KMS-11 (cell line): ENCODE measurements around the gene MAGEB5.

ENCODE experiments used
- H2AFZ ChIP-seq: fragments of 200-600 bp; sonication (generic); 2 replicates; pipeline ENCODE4 v1.6.1; 2016; ENCODE audit warnings: antibody characterized with exemption, mixed run types, low read depth
- H3K27ac ChIP-seq: fragments of 200-600 bp; sonication (generic); 2 replicates; pipeline ENCODE4 v1.6.1; 2016; ENCODE audit warnings: mild to moderate bottlenecking, mixed run types
- H3K27me3 ChIP-seq: fragments of 200-600 bp; sonication (generic); 2 replicates; pipeline ENCODE4 v1.6.1; 2017; ENCODE audit warnings: mild to moderate bottlenecking, low read depth, mixed run types, moderate library complexity; ENCODE audit not compliant: insufficient read depth
- H3K36me3 ChIP-seq: fragments of 200-600 bp; sonication (generic); 2 replicates; pipeline ENCODE4 v1.6.1; 2017; ENCODE audit warnings: mild to moderate bottlenecking, mixed run types; ENCODE audit not compliant: insufficient read depth
- H3K4me1 ChIP-seq: fragments of 200-600 bp; sonication (generic); 2 replicates; pipeline ENCODE4 v1.6.1; 2016; ENCODE audit warnings: mild to moderate bottlenecking, low read depth, mixed run types; ENCODE audit not compliant: poor library complexity, severe bottlenecking
- H3K4me2 ChIP-seq: fragments of 200-600 bp; sonication (generic); 2 replicates; pipeline ENCODE4 v1.7.0; 2016; ENCODE audit warnings: mild to moderate bottlenecking, mixed run types
- H3K4me3 ChIP-seq: fragments of 200-600 bp; sonication (generic); IDR thresholded peaks from 2 replicates; pipeline ENCODE4 v1.6.1; 2017; ENCODE audit warnings: low read depth, low read length, mixed read lengths; ENCODE audit not compliant: insufficient read depth
- H3K79me2 ChIP-seq: fragments of 200-600 bp; sonication (generic); 2 replicates; pipeline ENCODE4 v1.6.1; 2016; ENCODE audit warnings: low read depth, mixed run types; ENCODE audit not compliant: insufficient read depth
- H3K9ac ChIP-seq: fragments of 200-600 bp; sonication (generic); 2 replicates; pipeline ENCODE4 v1.6.1; 2016; ENCODE audit warnings: mild to moderate bottlenecking, mixed run types
- H4K20me1 ChIP-seq: fragments of 200-600 bp; sonication (generic); 2 replicates; pipeline ENCODE4 v1.6.1; 2016; ENCODE audit warnings: mild to moderate bottlenecking, mixed run types; ENCODE audit not compliant: insufficient read depth
- CTCF ChIP-seq: fragments of 200-600 bp; sonication (generic); conservative IDR thresholded peaks from 2 replicates; pipeline ENCODE4 v1.6.1; 2017; ENCODE audit warnings: low read depth, mild to moderate bottlenecking, antibody characterized with exemption, low read length, moderate library complexity, mixed read lengths

Gene MAGEB5

GRCh38 chrX:26262121-26262523 is 46.2 kb downstream of the MAGEB5 start:
- no peak overlapping the region for H3K4me2 ChIP-seq
- no peaks in the 10 kb centered on the region for H4K20me1 ChIP-seq
- no peak for TF ChIP-seq CTCF
- no peak overlapping the region for H3K4me3 ChIP-seq
- H3K36me3 ChIP-seq: no peaks in the 10 kb centered on the region
- no peaks in the 10 kb centered on the region for H3K27me3 ChIP-seq
- H3K9ac ChIP-seq: no peak overlapping the region
- H3K4me1 ChIP-seq: no peaks in the 10 kb centered on the region
- no peak overlapping the region for H3K27ac ChIP-seq
- H3K79me2 ChIP-seq: no peaks in the 10 kb centered on the region
- no peak overlapping the region for H2AFZ ChIP-seq
